Kidney capillary endothelial cell (primary cell): ENCODE data around the gene EP300.
"Not testable (repeated sequence)": the region's sequence is repeated elsewhere in the genome, so short reads cannot be mapped to it uniquely, and the experiment has no call there.

Experiments used
- DNase-seq: peaks from one replicate; pipeline ENCODE4 v3.0.0-alpha.2; 2018; ENCODE audit warnings: low spot score

EP300 gene

GRCh38 chr22:41092023-41092817, at the start of gene EP300:
Gene EP300, plus strand, starts transcription at chr22:41092592. Its CDS starts 413 bp downstream, at chr22:41093005.
- peak; percentile 43 for DNase-seq

- no peak for DNase-seq
These were observed 48.7 kb upstream of the EP300 start for GRCh38 chr22:41043722-41044121.

- DNase-seq, result not testable (repeated sequence)
These were observed 46.8 kb upstream of the EP300 start for GRCh38 chr22:41045575-41045974.

GRCh38 chr22:41047801-41048211, 44.6 kb upstream of the EP300 start:
- no peak for DNase-seq

GRCh38 chr22:41048345-41048744, 44.0 kb upstream of the EP300 start:
- not testable (repeated sequence) for DNase-seq

- DNase-seq, result peak; percentile 33
These were observed 43.3 kb upstream of the EP300 start for GRCh38 chr22:41048791-41049717.

GRCh38 chr22:41049795-41050194, 42.6 kb upstream of the EP300 start:
- DNase-seq, result not testable (repeated sequence)

GRCh38 chr22:41050883-41051282, 41.5 kb upstream of the EP300 start:
- DNase-seq, result no peak

GRCh38 chr22:41052661-41053490, 39.5 kb upstream of the EP300 start:
- no peak for DNase-seq

GRCh38 chr22:41057076-41057475, 35.3 kb upstream of the EP300 start:
- DNase-seq, result no peak

- no peak for DNase-seq
These were observed 30.2 kb upstream of the EP300 start for GRCh38 chr22:41062146-41062545.

- DNase-seq, result not testable (repeated sequence)
These were observed 28.1 kb upstream of the EP300 start for GRCh38 chr22:41064326-41064725.

GRCh38 chr22:41066341-41066740, 26.1 kb upstream of the EP300 start:
- not testable (repeated sequence) for DNase-seq

- not testable (repeated sequence) for DNase-seq
These were observed 24.4 kb upstream of the EP300 start for GRCh38 chr22:41067968-41068367.

GRCh38 chr22:41070665-41071331, 21.6 kb upstream of the EP300 start:
- no peak for DNase-seq

- DNase-seq, result no peak
These were observed 18.3 kb upstream of the EP300 start for GRCh38 chr22:41074061-41074460.

- no peak for DNase-seq
These were observed 17.9 kb upstream of the EP300 start for GRCh38 chr22:41074466-41074865.

- no peak for DNase-seq
These were observed 17.3 kb upstream of the EP300 start for GRCh38 chr22:41074941-41075710.

- no peak for DNase-seq
These were observed 16.4 kb upstream of the EP300 start for GRCh38 chr22:41075946-41076345.

- DNase-seq, result no peak
These were observed 15.5 kb upstream of the EP300 start for GRCh38 chr22:41076857-41077256.

GRCh38 chr22:41078931-41079330, 13.5 kb upstream of the EP300 start:
- no peak for DNase-seq
